Peyer's patch (tissue), 4 donors: ENCODE results near the gene ZGLP1. TPM values are rescaled to one million over a fixed set of nuclear protein-coding genes. Genes with fewer than 3 reads are reported as not detected.
A peak's percentile ranks its signal among the peaks of the same experiment; 100 is the strongest.

Experiments used
- DNase-seq, 3 donors: peaks; one replicate each; pipeline ENCODE4 v3.0.0-alpha.2; 2017 to 2019
- H3K27ac ChIP-seq, 4 donors: fragments of 200-600 bp; sonication (generic); one replicate each; pipeline ENCODE4 v1.5.1; 2016 to 2019
- H3K27me3 ChIP-seq, 2 donors: fragments of 200-600 bp; sonication (generic); one replicate each; pipeline ENCODE4 v1.5.1; 2019
- H3K36me3 ChIP-seq, 3 donors: fragments of 200-600 bp; sonication (generic); one replicate each; pipeline ENCODE4 v1.5.1; 2016 to 2019
- H3K4me1 ChIP-seq, 4 donors: fragments of 200-600 bp; sonication (generic); one replicate each; pipeline ENCODE4 v1.5.1; 2016 to 2019
- H3K4me3 ChIP-seq, 4 donors: fragments of 200-600 bp; sonication (generic); 1 replicate in 3 of 4; 2 replicates in 1 of 4; pipeline ENCODE4 v1.5.1; 2016 to 2019; ENCODE audit warnings: mild to moderate bottlenecking in 1 of 4
- H3K9me3 ChIP-seq, 4 donors: fragments of 200-600 bp; sonication (generic); one replicate each; pipeline ENCODE4 v1.5.1; 2016 to 2019; ENCODE audit warnings: mild to moderate bottlenecking in 1 of 4
- POLR2A ChIP-seq, 2 donors: fragments of 450-650 bp; IDR thresholded peaks; one replicate each; pipeline ENCODE4 v1.5.1; 2017; ENCODE audit warnings: antibody characterized with exemption in 2 of 2, mild to moderate bottlenecking in 2 of 2, moderate library complexity in 2 of 2
- total RNA-seq, 4 donors: library from RNA; depleted of rRNA; stranded (reverse); fragments of >200 nt; gene quantifications; one replicate each; pipeline ENCODE4 v1.1.0, GENCODE V29; 2016
- TF ChIP-seq, protein P1 (sequence below), 6 experiments: fragments of 450-650 bp in 4 of 6; fragments of 200-600 bp in 2 of 6; sonication (generic) in 1 of 6; IDR thresholded peaks; one replicate each; pipeline ENCODE4 v1.5.1; 2017 to 2019; ENCODE audit warnings: antibody characterized with exemption in 6 of 6, mild to moderate bottlenecking in 3 of 6, moderate library complexity in 1 of 6

ZGLP1 gene
- total RNA-seq, 4 donors from 2014 or later: 2.1 to 10.7 TPM; not detected in 2

GRCh38 chr19:10306327-10306726 is 3.3 kb downstream of the ZGLP1 start:
- DNase-seq: no peak
- Histone ChIP-seq H3K27ac (no peak overlapping the region), H3K9me3 (no peaks in the 10 kb centered on the region), H3K27me3 (no peaks in the 10 kb centered on the region), H3K36me3 (no peaks in the 10 kb centered on the region), H3K4me3 (no peak overlapping the region), H3K4me1 (no peaks in the 10 kb centered on the region)
- TF ChIP-seq, protein P1, sequence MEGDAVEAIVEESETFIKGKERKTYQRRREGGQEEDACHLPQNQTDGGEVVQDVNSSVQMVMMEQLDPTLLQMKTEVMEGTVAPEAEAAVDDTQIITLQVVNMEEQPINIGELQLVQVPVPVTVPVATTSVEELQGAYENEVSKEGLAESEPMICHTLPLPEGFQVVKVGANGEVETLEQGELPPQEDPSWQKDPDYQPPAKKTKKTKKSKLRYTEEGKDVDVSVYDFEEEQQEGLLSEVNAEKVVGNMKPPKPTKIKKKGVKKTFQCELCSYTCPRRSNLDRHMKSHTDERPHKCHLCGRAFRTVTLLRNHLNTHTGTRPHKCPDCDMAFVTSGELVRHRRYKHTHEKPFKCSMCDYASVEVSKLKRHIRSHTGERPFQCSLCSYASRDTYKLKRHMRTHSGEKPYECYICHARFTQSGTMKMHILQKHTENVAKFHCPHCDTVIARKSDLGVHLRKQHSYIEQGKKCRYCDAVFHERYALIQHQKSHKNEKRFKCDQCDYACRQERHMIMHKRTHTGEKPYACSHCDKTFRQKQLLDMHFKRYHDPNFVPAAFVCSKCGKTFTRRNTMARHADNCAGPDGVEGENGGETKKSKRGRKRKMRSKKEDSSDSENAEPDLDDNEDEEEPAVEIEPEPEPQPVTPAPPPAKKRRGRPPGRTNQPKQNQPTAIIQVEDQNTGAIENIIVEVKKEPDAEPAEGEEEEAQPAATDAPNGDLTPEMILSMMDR (IDR thresholded peaks at IDR 0.05): no peak
- no peak for TF ChIP-seq POLR2A (IDR thresholded peaks at IDR 0.05)

DNA sequence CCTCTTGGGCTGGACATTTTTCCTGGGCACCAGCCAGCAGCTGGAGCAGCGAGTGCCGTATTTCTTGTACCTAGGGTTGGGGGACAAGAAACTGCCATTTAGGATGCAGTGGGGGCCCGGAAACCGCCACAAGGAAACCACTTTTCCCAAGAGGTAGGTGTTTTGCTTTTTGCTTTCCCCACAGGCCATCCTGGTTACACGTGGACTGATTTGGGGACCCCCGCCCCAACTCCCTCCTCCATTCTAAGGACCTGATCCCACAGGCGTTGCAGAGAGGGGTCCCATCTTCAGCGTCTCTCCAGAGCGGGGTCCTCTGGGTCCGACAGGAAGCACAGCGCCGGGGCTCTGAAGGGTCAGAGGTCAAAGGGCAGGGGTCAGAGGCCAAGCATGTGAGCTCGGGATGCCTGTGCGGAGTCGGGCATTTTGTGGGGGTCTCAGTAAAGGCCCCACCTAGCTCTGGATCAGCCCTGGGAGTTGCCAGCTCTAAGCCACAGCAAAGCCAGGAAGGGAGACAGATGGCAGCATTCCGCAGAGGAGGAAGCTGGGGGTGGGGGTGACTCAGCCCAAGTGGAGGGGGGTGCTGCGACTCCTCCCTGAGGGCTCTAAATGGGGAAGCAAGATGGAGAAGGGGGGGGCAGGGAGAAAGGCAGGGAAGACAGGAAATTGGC is 4.3 kb downstream of the ZGLP1 start:
- Histone ChIP-seq H3K4me1 (no peaks in the 10 kb centered on the region), H3K36me3 (no peaks in the 10 kb centered on the region), H3K27ac (no peak overlapping the region), H3K27me3 (no peaks in the 10 kb centered on the region), H3K9me3 (no peaks in the 10 kb centered on the region), H3K4me3 (no peak overlapping the region)
- TF ChIP-seq, protein P1 (IDR thresholded peaks at IDR 0.05): no peak
- TF ChIP-seq POLR2A (IDR thresholded peaks at IDR 0.05): no peak
- no peak for DNase-seq

DNA sequence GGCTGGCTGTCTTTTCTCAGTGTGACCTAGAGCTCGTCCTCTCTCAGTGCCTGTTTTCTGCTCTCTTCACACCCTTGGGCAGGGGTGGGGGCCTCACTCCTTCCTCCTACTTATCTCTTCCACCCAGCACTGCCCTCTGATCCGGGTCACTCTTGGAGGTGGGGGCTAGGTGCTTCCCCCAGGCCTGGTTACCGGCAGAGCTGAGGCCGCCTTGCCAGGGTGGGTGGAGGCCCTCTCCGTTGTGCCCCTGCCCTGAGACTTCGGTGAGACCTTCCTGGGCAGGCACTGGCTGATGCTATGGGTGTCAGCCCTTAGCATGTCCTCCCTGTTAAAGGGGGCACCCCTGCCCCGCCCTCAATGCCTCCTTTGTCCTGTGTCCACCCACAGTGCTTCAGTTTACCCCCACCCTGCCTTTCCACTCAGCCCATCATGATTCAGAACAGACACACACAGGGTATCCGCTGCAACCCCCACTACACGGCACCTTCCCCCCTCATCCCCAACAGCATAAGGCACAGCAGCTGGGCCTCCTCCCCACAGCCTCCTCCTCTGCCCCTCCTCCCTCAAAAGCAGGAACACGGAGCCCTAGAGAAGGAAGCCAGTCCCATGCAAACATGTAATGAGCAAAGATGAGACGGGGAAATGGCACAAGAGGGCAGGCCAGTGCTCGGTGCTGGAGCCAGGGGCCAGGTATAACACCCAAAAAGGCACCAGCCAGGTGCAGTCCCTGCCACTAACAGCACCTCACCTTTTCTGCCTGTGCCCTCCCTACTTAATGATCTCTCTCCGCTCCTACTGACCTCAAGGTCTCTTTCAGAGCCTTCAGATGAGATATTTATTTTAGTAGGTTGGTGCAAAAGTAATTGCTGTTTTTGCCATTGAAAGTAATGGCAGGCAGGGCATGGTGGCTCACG is 9.8 kb downstream of the ZGLP1 start:
- TF ChIP-seq, protein P1 (IDR thresholded peaks at IDR 0.05): no peak
- no peak for TF ChIP-seq POLR2A (IDR thresholded peaks at IDR 0.05)
- Histone ChIP-seq H3K4me1 (peaks cover 0 to 15% (median 13%) of the 10 kb centered on the region in 4 donors), H3K36me3 (no peaks in the 10 kb centered on the region), H3K4me3 (no peak overlapping the region), H3K27ac (no peak overlapping the region), H3K27me3 (peaks cover 0 to 12% of the 10 kb centered on the region in 2 donors), H3K9me3 (no peaks in the 10 kb centered on the region)
- no peak for DNase-seq

GRCh38 chr19:10295847-10296591 is 13.6 kb downstream of the ZGLP1 start:
- Histone ChIP-seq H3K27me3 (peaks cover 0 to 44% of the 10 kb centered on the region in 2 donors), H3K36me3 (no peaks in the 10 kb centered on the region), H3K27ac (no peak overlapping the region), H3K4me1 (peaks cover 0 to 49% (median 33%) of the 10 kb centered on the region in 4 donors), H3K9me3 (no peaks in the 10 kb centered on the region), H3K4me3 (peak overlapping the region; percentile 24 to 46 (median 37))
- no peak for TF ChIP-seq POLR2A (IDR thresholded peaks at IDR 0.05)
- TF ChIP-seq, protein P1 (IDR thresholded peaks at IDR 0.05): no peak
- peak in 1 of 3 donors; percentile 49 for DNase-seq

DNA sequence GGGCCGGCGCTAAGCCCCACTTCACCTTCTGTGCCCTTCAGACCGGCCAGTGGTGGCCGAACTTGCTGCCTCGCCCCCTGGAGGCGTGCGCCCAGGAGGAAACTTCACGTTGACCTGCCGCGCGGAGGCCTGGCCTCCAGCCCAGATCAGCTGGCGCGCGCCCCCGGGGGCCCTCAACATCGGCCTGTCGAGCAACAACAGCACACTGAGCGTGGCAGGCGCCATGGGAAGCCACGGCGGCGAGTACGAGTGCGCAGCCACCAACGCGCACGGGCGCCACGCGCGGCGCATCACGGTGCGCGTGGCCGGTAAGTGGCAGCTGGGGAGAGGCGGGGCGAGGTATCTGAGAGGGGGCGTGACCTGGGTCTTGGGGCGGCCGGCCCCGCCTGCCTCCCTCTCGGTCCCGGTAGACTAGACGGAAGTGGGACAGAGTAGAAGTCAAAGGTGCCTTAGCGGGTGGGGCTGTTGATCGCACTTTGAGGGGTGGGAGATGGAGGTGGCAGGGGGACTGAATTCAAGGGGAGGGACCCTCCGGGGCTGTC is 14.2 kb downstream of the ZGLP1 start:
- peak; percentile 69 to 88 (median 73) for DNase-seq
- H3K4me3 ChIP-seq: peak overlapping the region; percentile 24 to 46 (median 37)
- H3K27ac ChIP-seq: no peak overlapping the region
- H3K27me3 ChIP-seq: peaks cover 0 to 48% of the 10 kb centered on the region in 2 donors
- no peaks in the 10 kb centered on the region for H3K36me3 ChIP-seq
- no peak for TF ChIP-seq POLR2A (IDR thresholded peaks at IDR 0.05)
- TF ChIP-seq, protein P1 (IDR thresholded peaks at IDR 0.05): peak in 1 of 6 experiments; percentile 3
- H3K9me3 ChIP-seq: no peaks in the 10 kb centered on the region
- H3K4me1 ChIP-seq: peaks cover 0 to 55% (median 38%) of the 10 kb centered on the region in 4 donors
